ENCODE measurements around the gene MAEA.

The MAEA gene

GRCh38 chr4:1325681-1326635 is 36.3 kb downstream of the MAEA start:
- TF ChIP-seq, protein P1, sequence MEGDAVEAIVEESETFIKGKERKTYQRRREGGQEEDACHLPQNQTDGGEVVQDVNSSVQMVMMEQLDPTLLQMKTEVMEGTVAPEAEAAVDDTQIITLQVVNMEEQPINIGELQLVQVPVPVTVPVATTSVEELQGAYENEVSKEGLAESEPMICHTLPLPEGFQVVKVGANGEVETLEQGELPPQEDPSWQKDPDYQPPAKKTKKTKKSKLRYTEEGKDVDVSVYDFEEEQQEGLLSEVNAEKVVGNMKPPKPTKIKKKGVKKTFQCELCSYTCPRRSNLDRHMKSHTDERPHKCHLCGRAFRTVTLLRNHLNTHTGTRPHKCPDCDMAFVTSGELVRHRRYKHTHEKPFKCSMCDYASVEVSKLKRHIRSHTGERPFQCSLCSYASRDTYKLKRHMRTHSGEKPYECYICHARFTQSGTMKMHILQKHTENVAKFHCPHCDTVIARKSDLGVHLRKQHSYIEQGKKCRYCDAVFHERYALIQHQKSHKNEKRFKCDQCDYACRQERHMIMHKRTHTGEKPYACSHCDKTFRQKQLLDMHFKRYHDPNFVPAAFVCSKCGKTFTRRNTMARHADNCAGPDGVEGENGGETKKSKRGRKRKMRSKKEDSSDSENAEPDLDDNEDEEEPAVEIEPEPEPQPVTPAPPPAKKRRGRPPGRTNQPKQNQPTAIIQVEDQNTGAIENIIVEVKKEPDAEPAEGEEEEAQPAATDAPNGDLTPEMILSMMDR (IDR thresholded peaks at IDR 0.05; ENCODE audit: borderline replicate concordance, insufficient read depth, low read depth, low read length) = no peak
- no peak overlapping the region for H3K4me3 ChIP-seq (ENCODE audit: low read depth, low read length)

- TF ChIP-seq, protein P1 (IDR thresholded peaks at IDR 0.05; ENCODE audit: borderline replicate concordance, insufficient read depth, low read depth, low read length) = no peak
- no peak overlapping the region for H3K4me3 ChIP-seq (ENCODE audit: low read depth, low read length)
Measured at GRCh38 chr4:1326751-1327525, 37.2 kb downstream of the MAEA start.

- H3K4me3 ChIP-seq (ENCODE audit: low read depth, low read length) = no peak overlapping the region
- TF ChIP-seq, protein P1 (IDR thresholded peaks at IDR 0.05; ENCODE audit: borderline replicate concordance, insufficient read depth, low read depth, low read length) = no peak
Measured at GRCh38 chr4:1327526-1328266, 38.0 kb downstream of the MAEA start.

DNA sequence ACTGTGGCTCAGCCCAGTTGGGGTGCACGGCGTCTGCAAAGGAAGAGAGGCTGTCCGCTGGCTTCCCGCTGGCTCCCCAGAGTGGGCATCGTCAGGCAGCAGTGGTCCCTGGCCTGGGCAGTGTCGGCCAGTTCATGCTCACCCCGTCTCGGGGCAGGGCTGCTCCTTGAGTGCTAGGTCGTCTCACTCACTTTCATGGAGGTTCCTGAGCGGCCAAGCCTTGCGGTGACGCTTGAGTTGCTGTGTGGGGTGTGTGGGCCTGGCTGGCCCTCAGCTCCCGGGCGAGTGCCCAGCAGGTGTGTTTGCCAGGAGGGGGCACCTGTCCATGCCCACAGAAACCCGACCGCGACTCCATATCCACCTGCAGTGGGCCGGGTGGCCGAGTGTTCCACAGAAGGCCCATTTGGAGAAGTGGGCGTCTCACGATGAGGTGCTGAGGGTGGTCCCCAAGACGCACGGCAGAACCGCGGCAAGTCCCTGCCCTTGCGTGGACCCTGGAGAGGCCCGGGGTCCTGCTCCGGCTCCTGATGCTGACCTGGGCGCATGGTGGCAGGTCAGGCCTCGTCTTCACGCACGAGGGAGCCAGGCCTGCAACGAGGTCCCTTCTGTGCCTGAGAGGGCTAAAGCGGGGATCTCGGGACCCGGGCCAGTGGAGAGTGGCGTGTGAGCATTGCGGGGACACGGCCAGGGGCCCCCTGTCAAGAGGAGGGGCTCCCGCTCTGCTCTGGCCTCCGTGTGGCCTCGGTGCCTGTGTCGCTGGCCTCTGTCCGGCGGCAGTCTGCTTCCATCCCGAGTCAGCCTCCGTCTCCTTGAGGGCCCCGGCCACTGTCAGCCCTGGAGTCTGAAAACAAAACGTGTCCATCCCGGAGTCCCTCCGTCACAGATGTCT is 38.8 kb downstream of the MAEA start:
- H3K4me3 ChIP-seq (ENCODE audit: low read depth, low read length) = no peak overlapping the region
- TF ChIP-seq, protein P1 (IDR thresholded peaks at IDR 0.05; ENCODE audit: borderline replicate concordance, insufficient read depth, low read depth, low read length) = no peak

- TF ChIP-seq, protein P1 (IDR thresholded peaks at IDR 0.05; ENCODE audit: borderline replicate concordance, insufficient read depth, low read depth, low read length) = no peak
- no peak overlapping the region for H3K4me3 ChIP-seq (ENCODE audit: low read depth, low read length)
Measured at GRCh38 chr4:1329408-1330371, 40.0 kb downstream of the MAEA start.
